ENCODE results near the gene LCP2. TPM values are rescaled to one million over a fixed set of nuclear protein-coding genes. Genes with fewer than 3 reads are reported as not detected.

Gene LCP2
- total RNA-seq, 1 experiment from 2014 or later, result 0.36 TPM

GRCh38 chr5:170317499-170317898, 19.9 kb upstream of the LCP2 start:
- no peak for ATAC-seq

GRCh38 chr5:170316937-170317336, 19.4 kb upstream of the LCP2 start:
- intact Hi-C loops (cut with micrococcal nuclease; ENCODE audit: unreplicated experiment) (no loop called here), in situ Hi-C loops (cut with HindIII; ENCODE audit: low pct_unique_long_range_greater_than_20kb, low sequenced_read_pairs) (no loop called here)
- Histone ChIP-seq H3K4me1 (ENCODE audit: control insufficient read depth, insufficient read depth, low read length) (no peaks in the 10 kb centered on the region), H3K4me3 (ENCODE audit: low read depth in 2 of 2, low read length in 2 of 2) (no peak overlapping the region), H3K27ac (ENCODE audit: low read length) (no peak overlapping the region), H3K27me3 (ENCODE audit: control insufficient read depth, insufficient read depth, low read length) (peaks cover 6% of the 10 kb centered on the region), H3K36me3 (ENCODE audit: control insufficient read depth, insufficient read depth, low read length) (no peaks in the 10 kb centered on the region), H3K9me3 (ENCODE audit: control insufficient read depth, insufficient read depth, low read depth, low read length) (no peaks in the 10 kb centered on the region)
- no TSS peak for BruUV-seq (replicated peaks)
- POLR2A ChIA-PET, result no interaction called here
- TF ChIP-seq POLR2AphosphoS5 (IDR thresholded peaks at IDR 0.05; ENCODE audit: low read depth, low read length) (no peak), SIN3A (IDR thresholded peaks at IDR 0.05; ENCODE audit: borderline replicate concordance, insufficient read depth, low read depth, low read length) (no peak), REST (IDR thresholded peaks at IDR 0.05; ENCODE audit: insufficient read depth in 1 of 2, low read depth in 2 of 2, low read length in 1 of 2) (no peak), CTCF (IDR thresholded peaks at IDR 0.05) (no peak), TCF7L2 (IDR thresholded peaks at IDR 0.05; ENCODE audit: low read depth, low read length) (no peak)
- ATAC-seq (no peak), DNase-seq (ENCODE audit: low read depth, low spot score) (no peak)
- CTCF ChIA-PET, result no interaction called here

More at GRCh38 chr5:170317499-170317898, 19.9 kb upstream of the LCP2 start:
- TF ChIP-seq SIN3A (IDR thresholded peaks at IDR 0.05; ENCODE audit: borderline replicate concordance, insufficient read depth, low read depth, low read length), result no peak
- ChIA-PET CTCF (no interaction called here), POLR2A (no interaction called here)
- H3K36me3 ChIP-seq (ENCODE audit: control insufficient read depth, insufficient read depth, low read length), result no peaks in the 10 kb centered on the region
- no peak overlapping the region for H3K27ac ChIP-seq (ENCODE audit: low read length)
- intact Hi-C loops (cut with micrococcal nuclease; ENCODE audit: unreplicated experiment) (no loop called here), in situ Hi-C loops (cut with HindIII; ENCODE audit: low pct_unique_long_range_greater_than_20kb, low sequenced_read_pairs) (no loop called here)
- H3K27me3 ChIP-seq (ENCODE audit: control insufficient read depth, insufficient read depth, low read length), result peaks cover 3% of the 10 kb centered on the region
- no peak overlapping the region for H3K4me3 ChIP-seq (ENCODE audit: low read depth in 2 of 2, low read length in 2 of 2)
- H3K4me1 ChIP-seq (ENCODE audit: control insufficient read depth, insufficient read depth, low read length), result no peaks in the 10 kb centered on the region
- no TSS peak for BruUV-seq (replicated peaks)
- H3K9me3 ChIP-seq (ENCODE audit: control insufficient read depth, insufficient read depth, low read depth, low read length), result no peaks in the 10 kb centered on the region
- no peak for DNase-seq (ENCODE audit: low read depth, low spot score)

DNA sequence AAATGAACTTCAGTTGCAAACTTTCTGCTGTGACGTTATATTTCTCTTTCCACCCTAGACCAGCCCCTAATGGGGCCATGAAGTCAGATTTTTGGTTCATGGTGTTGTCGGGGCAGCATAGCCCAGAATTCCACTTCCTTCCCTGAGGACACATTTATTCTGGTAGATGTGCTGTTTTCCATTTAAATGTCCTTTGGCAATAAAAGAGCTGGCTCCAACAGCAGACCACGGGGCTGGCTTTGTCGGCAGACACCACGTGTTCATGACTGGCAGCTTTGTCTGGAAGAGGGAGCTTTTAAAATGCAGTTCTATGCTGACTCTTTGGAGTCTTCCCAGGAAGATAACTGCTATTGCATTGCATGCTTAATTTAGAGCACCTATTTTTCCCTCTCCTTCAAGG, 17.6 kb upstream of the LCP2 start:
- POLR2A ChIA-PET, result no interaction called here
- TF ChIP-seq CTCF (IDR thresholded peaks at IDR 0.05) (no peak), POLR2AphosphoS5 (IDR thresholded peaks at IDR 0.05; ENCODE audit: low read depth, low read length) (no peak), TCF7L2 (IDR thresholded peaks at IDR 0.05; ENCODE audit: low read depth, low read length) (no peak), REST (IDR thresholded peaks at IDR 0.05; ENCODE audit: insufficient read depth in 1 of 2, low read depth in 2 of 2, low read length in 1 of 2) (no peak), SIN3A (IDR thresholded peaks at IDR 0.05; ENCODE audit: borderline replicate concordance, insufficient read depth, low read depth, low read length) (no peak)
- no peaks in the 10 kb centered on the region for H3K4me1 ChIP-seq (ENCODE audit: control insufficient read depth, insufficient read depth, low read length)
- peaks cover 3% of the 10 kb centered on the region for H3K27me3 ChIP-seq (ENCODE audit: control insufficient read depth, insufficient read depth, low read length)
- no peaks in the 10 kb centered on the region for H3K36me3 ChIP-seq (ENCODE audit: control insufficient read depth, insufficient read depth, low read length)
- ATAC-seq (no peak), DNase-seq (ENCODE audit: low read depth, low spot score) (no peak)
- BruUV-seq (replicated peaks), result no TSS peak
- intact Hi-C loops (cut with micrococcal nuclease; ENCODE audit: unreplicated experiment) (no loop called here), in situ Hi-C loops (cut with HindIII; ENCODE audit: low pct_unique_long_range_greater_than_20kb, low sequenced_read_pairs) (no loop called here)
- no peak overlapping the region for H3K27ac ChIP-seq (ENCODE audit: low read length)
- H3K9me3 ChIP-seq (ENCODE audit: control insufficient read depth, insufficient read depth, low read depth, low read length), result no peaks in the 10 kb centered on the region
- H3K4me3 ChIP-seq (ENCODE audit: low read depth in 2 of 2, low read length in 2 of 2), result no peak overlapping the region
- CTCF ChIA-PET, result no interaction called here

Data from Panc1 (cell line).